OCI-LY3 (cell line): Measurements from ENCODE around the gene DACT2.

ENCODE experiments used
- EZH2phosphoT487 ChIP-seq: fragments of 200-600 bp; shearing (Covaris generic); IDR thresholded peaks from 2 replicates; pipeline ENCODE4 v1.6.1; 2018; ENCODE audit warnings: antibody characterized with exemption, mixed run types, low read depth
- TF ChIP-seq, protein P1 (sequence below): fragments of 200-600, 300-600 bp; sonication (generic); IDR thresholded peaks from 2 replicates; pipeline ENCODE4 v1.5.1; 2014; ENCODE audit warnings: antibody characterized with exemption, low read length, low read depth

GRCh38 chr6:168368936-168369335 is 49.4 kb upstream of the DACT2 start:
- TF ChIP-seq, protein P1, sequence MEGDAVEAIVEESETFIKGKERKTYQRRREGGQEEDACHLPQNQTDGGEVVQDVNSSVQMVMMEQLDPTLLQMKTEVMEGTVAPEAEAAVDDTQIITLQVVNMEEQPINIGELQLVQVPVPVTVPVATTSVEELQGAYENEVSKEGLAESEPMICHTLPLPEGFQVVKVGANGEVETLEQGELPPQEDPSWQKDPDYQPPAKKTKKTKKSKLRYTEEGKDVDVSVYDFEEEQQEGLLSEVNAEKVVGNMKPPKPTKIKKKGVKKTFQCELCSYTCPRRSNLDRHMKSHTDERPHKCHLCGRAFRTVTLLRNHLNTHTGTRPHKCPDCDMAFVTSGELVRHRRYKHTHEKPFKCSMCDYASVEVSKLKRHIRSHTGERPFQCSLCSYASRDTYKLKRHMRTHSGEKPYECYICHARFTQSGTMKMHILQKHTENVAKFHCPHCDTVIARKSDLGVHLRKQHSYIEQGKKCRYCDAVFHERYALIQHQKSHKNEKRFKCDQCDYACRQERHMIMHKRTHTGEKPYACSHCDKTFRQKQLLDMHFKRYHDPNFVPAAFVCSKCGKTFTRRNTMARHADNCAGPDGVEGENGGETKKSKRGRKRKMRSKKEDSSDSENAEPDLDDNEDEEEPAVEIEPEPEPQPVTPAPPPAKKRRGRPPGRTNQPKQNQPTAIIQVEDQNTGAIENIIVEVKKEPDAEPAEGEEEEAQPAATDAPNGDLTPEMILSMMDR, result no peak
- no peak for TF ChIP-seq EZH2phosphoT487
